HG02642 (cell line): ENCODE results near the gene C11orf97.
"Not testable (repeated sequence)": the region's sequence is repeated elsewhere in the genome, so short reads cannot be mapped to it uniquely, and the experiment has no call there.

Experiments
- ATAC-seq: cut with Tn5 transposase; IDR thresholded peaks from one replicate; pipeline ENCODE4 v1.9.1; 2021; ENCODE audit warnings: mild to moderate bottlenecking; ENCODE audit not compliant: unreplicated experiment, poor library complexity

C11orf97 gene

DNA sequence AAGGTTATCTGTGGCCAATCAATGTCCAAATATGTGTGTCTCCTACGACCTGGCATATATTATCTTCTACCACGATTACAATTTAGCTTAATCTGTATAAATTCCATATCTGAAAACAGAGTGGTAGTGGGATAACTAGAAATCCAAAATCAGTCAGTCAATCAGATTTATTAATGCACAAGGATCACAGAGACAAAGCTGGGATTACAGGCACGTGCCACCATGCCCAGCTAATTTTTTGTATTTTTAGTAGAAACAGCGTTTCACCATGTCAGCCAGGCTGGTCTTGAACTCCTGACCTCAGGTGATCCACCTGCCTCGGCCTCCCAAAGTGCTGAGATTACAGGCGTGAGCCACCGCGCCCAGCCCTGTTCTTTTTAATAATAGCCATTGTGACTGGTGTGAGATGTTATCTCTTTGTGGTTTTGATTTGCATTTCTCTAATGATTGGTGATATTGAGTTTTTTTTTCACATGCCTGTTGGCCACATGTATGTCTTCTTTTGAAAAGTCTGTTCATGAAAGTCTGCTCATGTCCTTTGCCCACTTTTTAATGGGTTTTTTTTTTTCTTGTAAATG, 43.6 kb downstream of the C11orf97 start:
- ATAC-seq = not testable (repeated sequence)

DNA sequence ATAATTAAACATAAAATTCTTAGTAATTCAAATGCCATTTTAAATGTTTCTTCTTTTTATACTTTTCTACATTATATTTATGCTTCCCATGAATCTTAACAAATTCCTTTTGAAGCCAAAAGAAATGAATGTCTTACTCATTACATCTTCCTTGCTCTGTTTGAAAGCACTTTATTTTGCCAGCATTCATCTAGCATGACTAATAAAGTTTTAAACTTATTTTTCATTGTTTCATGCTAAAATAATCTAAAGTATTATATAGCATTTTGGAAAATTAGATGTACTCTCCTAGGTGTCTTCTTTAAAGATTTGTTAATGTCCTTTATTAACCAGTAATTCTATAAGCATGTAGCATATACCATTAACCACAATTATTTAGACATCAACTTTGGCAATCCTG, 45.2 kb downstream of the C11orf97 start:
- ATAC-seq = no peak

DNA sequence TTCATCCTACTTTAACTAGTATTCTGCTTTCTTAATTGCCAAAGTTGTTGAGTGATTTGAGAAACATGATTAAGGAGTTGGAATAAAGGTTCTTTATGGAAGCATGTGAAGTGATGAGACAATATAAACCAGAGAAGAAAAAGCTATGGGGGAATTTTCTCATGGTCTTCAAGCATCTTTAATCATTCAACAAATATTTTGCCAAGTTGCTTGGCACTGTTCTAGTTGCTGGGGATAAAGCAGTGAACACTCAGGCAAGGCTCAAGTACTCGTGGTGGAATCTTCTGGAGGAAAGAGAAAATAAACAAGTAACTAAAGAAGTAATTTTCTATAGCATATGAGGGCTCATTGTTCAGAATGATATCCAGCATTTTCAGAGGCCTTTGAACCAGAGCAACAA, 45.7 kb downstream of the C11orf97 start:
- no peak for ATAC-seq

DNA sequence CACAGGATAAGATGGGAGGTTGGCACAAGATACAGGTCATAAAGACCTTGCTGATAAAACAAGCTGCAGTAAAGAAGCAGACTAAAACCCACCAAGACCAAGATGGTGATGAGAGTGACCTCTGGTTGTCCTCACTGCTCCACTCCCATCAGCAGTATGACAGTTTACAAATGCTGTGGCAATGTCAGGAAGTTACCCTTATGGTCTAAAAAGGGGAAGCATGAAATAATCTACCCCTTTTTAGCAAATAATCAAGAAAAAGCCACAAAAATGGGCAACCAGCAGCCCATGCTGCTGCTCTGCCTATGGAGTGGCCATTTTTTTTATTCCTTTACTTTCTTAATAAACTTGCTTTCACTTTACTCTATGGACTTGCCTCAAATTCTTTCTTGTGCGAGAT, 46.2 kb downstream of the C11orf97 start:
- no peak for ATAC-seq

DNA sequence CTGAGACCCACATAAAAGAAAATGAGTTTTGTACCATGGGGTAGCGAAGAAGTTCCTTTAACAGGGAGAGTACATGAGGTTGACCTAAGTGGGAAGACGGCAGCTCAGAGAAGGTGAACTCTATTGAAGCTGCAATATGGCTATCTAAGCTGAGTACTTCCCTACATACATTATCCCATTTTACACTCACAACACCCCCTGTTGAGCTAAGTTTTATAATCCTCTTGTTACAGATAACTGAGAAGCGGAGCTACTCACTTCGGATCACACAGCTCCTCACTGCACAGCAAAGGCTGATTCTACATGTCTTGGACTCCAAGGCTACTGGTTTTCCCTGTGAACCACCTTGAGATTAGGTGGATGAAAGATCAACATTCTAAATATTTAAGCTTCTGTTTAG, 46.7 kb downstream of the C11orf97 start:
- no peak for ATAC-seq

DNA sequence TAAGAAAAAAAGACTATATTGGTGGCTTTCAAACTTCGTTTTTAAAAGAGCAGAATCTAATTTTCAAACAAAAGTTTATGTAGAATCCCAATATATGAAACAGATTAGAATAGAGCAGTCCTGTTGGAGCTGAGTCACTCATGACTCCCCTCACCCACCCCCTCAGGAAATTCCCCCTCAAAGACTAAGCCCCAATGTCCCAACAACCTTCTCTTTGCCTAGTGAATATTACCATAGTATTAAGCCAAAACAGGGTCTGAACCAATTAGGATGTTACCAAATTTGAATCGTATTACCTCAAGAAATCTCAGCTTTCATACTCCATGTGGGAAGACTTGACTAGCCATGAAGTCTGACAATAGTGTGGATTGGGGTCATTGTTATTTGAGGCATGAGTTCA, 47.1 kb downstream of the C11orf97 start:
- no peak for ATAC-seq

DNA sequence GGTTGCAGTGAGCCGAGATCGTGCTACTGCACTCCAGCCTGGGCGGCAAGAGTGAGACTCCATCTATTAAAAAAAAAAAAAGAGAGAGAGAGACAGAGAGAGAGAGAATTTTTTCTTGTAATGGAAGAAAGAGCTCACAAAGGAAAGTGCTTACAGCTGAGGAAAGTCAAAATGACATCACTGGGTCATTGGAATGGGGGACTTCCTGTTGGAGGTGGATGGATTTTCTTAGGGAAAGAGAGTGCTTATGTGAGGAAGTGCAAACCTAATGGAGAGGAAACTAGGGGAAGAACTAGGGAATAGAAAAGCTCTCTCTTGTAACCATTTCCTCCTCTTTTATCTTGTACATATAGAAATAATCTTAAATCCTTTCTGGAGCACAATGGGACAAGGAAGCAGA, 48.6 kb downstream of the C11orf97 start:
- no peak for ATAC-seq

DNA sequence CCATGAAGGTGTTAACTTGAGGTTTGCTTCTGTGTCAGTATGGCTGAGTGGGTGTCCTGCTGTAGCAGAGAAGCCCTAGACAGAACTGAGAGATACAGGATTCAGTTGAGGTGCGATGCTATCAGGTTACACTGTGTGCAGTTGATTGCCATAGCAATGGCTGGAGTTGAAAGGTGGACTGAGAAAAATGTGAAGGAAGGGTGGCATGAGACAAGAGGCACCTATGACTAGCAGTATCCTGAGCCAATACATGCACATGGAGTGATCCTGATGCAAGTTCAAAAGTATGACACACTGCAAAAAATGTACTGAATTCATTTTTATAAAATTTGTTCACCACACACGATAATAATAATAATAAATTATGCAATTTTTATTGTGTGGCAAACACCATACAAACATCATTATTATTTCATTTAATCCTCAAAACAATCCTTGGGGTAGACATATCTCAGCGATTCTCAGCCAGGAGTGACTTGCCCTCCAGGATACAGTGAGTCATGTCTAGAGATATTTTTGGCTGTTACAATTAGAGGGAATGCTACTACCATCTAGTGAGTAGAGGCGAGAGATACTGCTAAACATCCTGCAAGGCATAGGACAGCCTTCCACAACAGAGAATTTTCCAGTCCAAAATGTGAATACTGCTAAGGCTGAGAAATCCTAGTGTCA, 51.1 kb downstream of the C11orf97 start:
- no peak for ATAC-seq

DNA sequence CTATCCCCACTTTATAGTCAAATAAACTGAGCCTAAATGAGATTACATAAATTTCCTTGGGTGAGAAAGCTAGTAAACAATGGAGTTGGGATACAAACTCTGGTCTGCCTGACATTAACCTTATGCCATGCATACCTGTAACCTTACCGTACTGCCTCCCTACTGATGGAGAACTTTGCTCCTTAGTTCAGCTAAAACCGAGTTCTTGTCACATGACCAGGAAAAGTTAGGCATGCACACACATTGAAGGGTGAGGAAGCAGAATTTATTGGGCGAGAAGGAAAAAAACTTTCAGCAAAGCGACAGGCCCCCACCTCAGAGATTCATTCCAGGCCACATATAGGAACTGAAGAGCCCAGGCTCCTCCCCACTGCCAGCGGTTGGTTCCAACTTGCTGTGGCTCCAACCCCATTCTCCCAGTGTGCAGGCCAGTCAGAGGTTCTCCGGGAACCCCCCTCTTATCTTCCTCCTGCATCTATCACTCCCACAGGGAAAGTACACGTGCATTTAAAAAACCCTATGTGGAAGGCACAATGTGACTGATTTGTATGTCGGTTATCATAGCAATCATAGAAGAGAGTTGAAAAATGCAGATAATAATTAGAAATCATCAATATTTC, 51.7 kb downstream of the C11orf97 start:
- no peak for ATAC-seq

DNA sequence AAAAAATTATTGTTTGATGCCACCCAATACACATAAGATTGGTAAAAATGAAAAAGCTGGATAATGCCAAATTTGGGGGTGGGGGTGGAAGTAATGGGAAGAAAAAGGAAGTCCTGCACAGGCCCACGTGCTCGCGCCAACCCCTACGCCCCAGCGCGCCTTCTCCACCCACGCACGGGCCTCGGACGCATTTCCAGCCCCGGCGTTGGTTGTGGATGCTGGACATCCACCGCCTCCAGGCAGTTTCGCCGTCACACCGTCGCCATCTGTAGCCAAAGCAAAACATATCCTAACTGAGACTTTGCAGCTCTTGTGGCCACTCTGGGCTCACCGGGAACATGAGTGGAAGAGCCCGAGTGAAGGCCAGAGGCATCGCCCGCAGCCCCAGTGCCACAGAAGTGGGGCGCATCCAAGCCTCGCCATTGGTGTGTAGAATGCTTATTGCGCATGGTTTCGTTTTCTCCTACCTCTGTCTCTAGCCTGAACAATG, 55.0 kb downstream of the C11orf97 start, which contains the start of gene PIWIL4:
Gene PIWIL4, plus strand, starts transcription at position 188 of the 490 bp plus-strand sequence. Its CDS starts 151 bp downstream, at position 339.
- no peak for ATAC-seq

DNA sequence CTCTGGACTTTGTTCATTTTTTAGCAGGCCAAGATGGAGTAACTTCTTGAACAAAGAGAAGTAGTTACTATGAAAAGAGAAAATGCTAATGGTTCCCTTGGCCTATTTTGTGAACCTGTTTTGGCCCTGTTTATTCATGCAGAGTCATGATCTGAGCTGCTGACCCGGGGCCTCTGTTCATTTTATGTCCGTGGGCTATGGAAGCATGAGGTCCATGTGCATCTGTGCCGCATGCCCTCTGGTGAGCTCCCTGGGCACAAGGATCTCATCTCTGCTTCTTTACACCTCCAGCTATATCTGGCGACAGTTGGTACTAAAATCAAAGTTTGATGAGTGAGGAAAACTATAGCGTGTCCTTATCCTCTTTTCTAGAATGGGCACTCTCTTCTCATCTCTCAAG, 55.9 kb downstream of the C11orf97 start:
- no peak for ATAC-seq

DNA sequence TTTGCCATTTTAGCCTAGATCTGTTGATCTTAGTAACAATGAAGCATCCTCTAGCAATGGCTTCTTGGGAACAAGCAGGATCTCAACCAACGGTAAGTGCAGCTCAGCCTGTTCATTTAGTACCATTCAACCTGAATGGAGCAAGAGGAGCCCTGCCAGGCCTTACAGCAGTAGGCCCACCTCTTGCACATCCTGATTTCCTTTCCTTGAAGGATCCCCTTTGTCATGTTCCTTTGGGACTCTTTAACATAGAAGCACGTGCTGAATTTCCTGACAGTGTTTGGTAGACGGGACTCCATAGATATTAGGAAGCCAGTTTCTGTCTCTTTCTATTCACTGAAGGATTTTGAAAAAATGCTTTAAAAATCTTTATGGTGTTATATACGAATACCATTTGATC, 56.5 kb downstream of the C11orf97 start:
- ATAC-seq = no peak

DNA sequence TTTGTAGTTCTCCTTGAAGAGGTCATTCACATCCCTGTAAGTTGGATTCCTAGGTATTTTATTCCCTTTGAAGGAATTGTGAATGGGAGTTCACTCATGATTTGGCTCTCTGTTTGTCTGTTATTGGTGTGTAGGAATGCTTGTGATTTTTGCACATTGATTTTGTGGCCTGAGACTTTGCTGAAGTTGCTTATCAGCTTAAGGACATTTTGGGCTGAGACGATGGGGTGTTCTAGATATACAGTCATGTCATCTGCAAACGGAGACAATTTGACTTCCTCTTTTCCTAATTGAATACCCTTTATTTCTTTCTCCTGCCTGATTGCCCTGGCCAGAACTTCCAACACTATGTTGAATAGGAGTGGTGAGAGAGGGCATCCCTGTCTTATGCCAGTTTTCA, 60.7 kb downstream of the C11orf97 start:
- ATAC-seq = not testable (repeated sequence)

DNA sequence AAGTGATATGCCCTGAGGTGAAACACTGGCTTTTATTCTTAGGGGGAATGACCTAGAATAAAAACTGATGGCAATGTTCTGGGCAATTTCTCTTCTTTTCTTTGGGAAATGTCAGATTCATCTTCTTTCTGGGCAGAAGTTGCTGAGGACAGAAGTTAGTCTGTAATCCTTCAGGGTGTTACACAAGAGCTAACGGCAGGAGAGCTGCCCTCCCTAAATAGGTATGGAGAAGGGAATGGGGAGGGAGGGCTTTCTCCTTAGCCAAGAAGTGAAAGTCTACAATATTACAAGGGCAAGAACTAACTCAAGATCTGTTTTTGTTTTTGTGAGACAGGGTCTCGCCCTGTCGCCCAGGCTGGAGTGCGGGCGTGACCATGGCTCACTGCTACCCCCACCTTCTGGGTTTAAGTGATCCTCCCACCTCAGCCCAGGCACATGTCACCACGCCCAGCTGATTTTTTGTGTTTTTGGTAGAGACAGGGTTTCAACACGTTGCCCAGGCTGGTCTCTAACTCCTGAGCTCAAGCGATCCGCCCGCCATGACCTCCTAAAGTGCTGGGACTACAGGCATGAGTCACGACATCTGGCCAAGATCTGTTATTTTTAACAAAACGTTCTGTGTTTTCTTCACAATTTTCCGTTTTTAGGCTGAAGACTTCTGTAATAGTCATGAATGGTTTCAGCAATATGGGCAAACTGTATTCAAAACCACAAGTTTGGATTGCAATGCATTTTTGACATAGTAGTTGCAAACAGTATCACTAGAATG, 62.1 kb downstream of the C11orf97 start:
- no peak for ATAC-seq

DNA sequence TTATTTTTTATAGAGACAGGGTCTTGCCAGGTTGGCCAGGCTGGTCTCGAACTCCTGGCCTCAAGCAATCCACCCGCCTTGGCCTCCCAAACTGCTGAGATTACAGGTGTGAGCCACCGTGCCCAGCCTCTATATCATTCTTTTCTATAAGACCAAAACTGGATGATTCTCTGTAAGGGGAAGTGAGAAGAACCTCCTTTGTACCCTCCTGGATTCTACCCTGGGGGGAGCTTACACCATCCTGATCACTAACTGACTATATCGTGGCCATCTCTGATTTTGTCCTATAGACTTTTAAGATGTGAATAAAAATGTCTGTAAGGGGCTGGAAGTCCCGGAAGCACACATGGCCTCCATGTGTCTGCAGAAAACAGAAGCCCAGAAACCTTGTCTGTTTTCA, 64.0 kb downstream of the C11orf97 start:
- no peak for ATAC-seq

DNA sequence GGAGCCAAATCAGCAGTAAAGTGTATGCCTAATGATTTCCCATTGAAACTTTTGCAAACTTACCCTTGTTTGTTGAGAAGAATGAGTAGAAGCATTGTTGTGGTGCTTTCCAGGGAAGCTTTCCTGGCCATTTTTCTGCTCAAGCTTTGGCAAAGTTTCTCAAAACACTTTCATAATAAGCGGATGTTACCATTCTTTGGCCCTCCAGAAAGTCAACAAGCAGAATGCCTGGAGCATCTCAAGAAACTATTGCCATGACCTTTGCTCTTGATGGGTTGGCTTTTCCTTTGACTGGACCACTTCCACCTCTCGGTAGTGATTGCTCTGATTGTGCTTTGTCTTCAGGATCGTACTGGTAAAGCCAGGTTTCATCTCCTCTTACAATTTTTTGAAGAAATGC, 65.6 kb downstream of the C11orf97 start:
- ATAC-seq = no peak
